NK-92 (cell line): ENCODE data around the gene RARA.

ENCODE experiments used
- DNase-seq: peaks from one replicate; lab custom pipeline; 2025; ENCODE audit not compliant: unreplicated experiment; lab: John Stamatoyannopoulos, UW

Gene RARA

GRCh38 chr17:40315678-40316570 is 6.9 kb downstream of the RARA start:
- no peak for DNase-seq

DNA sequence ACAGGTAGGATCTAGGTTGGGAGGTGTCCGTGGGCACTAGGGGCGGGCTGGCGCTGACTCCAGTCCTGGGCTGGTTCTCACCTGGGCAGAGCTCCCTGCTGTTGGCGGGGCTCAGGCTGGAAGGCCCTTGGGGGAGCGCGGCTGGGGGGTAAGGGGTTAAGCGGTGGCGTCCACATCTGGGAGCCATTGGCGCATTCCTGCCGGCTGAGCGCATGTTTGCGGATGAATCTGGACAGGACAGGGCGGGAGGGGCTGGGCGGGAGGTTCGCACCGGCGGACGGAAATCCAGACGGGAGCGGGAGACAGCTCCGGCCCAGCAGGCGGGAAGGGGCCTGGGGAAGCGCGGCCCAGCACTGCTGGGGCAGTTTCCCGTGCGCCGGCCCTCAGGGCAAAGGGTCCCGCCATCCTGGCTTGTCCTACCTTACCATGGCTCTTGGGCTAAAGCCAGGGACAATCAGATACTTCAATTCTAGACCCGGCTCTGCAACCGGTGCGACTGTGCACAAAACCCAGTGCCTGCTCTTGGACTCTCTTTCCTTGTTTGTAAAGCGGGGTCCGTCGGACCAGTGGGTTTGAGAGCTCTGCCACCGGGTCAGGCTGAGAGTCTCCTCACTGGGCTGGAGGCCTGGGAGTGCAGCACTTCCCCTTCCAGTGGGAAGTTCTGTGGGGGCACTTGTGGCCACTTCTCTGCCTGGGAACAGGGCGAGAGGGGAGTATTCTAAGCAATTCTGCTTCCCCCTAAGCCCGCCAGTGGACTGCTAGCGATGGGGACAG is 7.8 kb downstream of the RARA start:
- DNase-seq: no peak

DNA sequence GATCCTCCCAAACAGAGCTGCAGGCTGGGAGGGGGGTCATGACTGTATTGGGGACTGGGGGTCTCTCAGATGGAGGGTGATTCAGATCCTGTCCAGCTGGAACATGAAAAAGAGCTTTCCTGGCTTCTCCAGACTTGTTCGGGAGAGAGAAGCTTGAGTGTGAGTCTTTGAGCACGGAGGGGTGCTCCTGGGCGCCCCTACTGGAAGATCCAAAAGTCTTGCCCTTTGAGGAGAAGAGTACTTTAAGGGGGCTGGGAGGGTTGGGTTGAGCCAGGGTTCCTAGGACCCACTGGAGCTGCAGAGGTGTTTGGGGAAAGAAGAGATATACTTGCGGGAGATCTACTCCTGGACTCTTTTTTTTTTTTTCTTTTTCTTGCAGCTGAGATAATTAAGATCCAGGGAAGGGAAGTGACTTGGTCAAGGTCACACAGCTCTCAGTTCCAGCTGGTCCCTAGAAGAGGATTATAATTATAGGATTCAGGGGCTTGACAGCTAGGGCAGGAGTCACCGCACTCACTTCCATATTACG is 8.4 kb downstream of the RARA start:
- no peak for DNase-seq

- DNase-seq: no peak
Observed at GRCh38 chr17:40317880-40318829, 9.2 kb downstream of the RARA start.

GRCh38 chr17:40318830-40319391 is 9.9 kb downstream of the RARA start:
- no peak for DNase-seq

DNA sequence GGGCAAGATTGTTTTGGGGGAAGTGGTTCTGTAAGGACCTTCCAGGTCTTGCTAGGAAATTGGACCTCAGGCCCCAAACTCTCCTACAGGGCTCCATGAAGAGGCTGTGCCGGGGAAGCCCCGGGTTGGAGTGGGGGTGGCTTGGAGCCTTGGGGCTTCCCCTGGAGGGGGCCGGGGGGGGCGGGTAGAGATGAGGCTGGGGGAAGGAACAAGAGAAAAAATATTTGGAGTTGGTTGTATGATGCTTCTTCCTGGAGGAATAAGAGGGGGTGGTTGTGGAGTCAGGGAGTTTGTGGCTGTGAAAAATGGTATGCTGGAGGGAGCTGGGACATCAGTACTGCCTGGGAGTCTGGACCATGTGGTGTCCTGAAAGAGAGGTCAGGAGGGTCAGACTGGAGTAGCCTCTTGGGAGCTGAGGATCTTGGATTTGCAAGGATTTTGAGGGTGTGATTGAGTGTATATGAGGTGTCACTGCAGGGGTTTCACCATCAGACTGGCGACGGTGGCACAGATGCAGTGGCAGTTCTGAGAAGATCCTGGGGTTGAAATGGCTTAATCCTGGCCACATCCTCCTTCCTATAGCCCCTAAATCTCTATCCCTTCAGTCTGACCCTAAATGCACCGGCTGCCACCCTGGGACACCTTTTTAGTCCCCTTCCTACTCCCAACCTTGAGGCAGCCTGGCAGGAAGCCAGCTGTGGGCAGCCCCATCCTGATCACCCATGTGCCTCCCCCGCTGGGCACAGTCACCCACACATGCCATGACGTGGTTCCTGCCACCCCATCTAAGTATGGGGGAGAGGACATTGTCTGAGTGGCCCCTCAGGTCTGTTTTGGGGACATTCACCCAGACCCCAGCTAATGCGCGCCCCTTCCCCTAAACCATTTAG is 10.9 kb downstream of the RARA start:
- DNase-seq: no peak

- no peak for DNase-seq
Observed at GRCh38 chr17:40320756-40321523, 12.0 kb downstream of the RARA start.

DNA sequence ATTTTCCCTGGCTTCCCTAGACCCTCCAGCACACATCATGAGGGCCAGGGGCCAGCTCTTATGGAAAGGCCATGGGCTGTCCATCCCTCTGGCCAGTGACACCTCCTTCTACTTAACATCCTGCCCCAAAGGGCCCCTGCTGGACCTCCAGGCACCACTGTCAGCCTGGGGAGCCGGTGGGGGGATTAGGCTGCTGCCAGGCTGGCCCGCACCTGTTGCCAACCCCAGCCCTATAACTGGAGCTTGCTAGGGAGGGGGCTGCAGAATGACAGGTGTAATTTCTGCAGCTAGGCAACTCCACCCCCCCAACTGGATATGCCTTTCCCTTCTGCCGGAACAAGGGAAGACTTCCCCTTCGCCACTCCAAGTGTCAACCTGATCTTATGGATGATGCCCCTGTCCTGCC is 12.5 kb downstream of the RARA start:
- no peak for DNase-seq

GRCh38 chr17:40321961-40322357 is 13.0 kb downstream of the RARA start:
- DNase-seq: no peak

- DNase-seq: peak; percentile 81
Observed at GRCh38 chr17:40322358-40323315, 13.7 kb downstream of the RARA start.

DNA sequence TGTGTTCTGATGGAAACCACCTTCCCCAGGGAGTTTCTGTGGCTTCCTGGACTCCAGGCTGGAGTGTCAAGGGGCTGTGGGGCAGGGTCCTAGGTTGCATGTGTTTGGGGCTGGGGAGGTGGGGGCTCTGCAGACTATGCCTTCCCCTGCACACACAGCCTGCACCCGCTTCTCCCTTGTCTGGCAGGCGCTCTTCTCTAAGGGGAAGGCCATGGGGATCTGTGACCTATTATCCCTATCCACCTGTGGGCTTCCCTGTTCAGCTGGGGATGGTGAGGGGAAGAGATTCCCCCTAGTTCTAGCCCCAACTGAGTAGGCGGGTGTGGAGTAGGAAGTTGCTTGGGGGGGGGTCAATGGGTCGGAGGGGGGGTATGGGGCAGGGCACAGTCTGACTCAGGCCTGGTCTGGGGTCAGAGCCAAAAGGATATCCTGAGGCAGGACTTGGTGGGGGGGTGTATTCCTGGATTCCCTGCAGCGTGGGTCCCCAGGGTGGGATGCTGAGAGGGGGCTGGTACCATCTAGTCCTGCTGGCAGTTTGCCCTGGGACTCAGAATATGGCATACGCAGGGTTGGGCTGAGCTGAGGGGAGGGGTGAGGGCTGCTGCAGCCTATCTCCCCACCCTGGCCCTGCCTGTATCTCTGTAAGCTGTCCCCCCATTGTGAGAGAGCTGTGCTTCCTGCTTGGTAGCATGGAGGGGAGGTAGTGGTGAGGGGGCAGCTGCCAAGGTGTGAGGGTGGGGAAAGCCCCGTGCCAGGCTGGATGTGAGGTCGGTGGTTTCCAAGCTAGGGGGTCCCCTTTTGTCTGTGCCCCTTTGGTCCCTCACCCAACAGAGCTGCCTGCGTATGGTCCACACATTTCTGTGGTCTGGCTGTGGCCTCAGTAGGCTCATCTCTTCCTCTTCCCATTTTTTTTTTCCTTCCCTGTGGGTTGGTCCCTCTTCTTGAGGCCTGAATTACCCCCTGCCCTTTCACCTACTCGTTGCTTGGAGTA is 14.7 kb downstream of the RARA start:
- no peak for DNase-seq

DNA sequence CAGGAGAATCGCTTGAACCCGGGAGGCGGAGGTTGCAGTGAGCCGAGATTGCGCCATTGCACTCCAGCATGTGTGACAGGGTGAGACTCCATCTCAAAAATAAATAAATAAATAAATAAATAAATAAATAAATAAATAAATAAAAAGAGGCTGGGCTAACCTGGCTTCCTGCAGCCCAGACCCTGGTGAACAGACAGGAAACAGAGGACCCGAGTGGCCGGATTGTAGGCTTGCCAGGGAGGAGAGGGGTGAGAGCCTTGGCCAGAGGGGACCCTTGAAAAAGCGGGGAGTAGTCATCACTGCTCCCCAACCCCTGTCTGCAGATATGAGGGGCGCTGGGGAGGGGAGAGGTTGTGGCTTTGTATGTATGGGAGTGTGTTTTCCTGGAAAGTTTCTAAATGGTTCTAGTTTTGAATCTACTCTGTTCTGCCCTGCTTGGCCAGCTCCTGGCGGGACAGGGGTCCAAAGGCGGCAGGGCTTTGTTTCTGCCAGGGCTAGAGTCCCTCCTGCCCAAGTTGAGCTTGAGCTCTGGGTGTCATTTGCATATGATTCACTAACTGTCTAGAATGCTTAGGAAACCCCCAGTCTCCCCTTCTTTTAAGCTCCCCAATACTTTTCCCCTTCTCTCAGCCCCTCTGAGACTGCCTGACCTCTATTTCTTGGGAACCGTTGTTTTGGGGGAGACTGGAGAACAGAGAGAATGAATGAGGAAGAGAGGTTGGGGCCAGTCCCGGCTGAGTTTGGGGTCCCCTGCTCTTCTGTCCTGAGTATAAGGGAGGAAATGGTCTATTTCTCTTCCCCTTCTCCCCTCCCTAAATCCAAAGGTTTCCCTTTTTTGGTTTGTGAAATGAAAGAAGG is 16.4 kb downstream of the RARA start:
- no peak for DNase-seq

- no peak for DNase-seq
Observed at GRCh38 chr17:40326014-40326831, 17.2 kb downstream of the RARA start.

DNA sequence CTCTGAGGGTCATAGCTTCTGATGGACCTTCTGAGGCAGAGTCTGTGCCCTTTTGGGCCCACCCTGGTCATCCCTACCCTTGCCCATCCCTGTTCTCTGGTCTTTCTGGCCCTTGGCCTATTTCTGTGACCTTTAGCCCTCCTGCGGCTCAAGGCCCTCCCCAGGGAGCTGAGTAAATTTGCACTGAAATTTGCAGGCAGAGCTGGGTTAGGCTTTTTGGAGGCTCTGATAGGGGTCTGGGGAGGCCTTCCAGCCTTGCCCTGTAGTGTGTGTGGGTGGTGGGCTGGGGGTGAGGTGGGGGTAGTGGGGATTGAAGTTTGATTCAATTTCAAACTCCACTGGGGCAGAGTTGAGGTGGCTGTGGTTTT is 17.8 kb downstream of the RARA start:
- no peak for DNase-seq

DNA sequence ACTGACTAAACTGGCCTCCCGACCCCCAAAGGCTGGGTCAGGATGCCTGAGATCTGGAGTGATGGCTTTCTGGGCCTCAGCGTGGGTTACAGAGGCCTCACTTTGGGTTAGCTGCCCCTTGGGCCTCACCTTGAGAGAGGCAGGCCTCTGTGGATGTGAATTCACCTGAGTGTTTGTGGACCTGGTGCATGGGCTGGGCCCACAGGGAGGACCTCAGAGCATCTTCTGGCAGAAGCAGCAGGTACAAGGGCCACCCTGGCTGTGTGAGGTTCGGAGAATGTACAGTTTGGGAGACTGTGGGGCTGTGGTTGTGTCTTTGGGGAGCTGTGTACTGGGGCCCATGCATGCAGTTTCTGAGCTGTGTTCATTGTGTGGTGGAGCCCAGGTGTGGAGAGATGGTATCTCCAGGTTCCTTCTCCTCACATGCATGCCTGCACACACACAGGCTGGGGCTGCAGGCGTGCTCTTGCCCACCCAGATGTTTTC is 18.3 kb downstream of the RARA start:
- no peak for DNase-seq
